Measurements from ENCODE around the gene FUNDC2. TPM values are rescaled to one million over a fixed set of nuclear protein-coding genes. Genes with fewer than 3 reads are reported as not detected.

FUNDC2 gene
- total RNA-seq, 1 donor from 2014 or later: 62.0 TPM

DNA sequence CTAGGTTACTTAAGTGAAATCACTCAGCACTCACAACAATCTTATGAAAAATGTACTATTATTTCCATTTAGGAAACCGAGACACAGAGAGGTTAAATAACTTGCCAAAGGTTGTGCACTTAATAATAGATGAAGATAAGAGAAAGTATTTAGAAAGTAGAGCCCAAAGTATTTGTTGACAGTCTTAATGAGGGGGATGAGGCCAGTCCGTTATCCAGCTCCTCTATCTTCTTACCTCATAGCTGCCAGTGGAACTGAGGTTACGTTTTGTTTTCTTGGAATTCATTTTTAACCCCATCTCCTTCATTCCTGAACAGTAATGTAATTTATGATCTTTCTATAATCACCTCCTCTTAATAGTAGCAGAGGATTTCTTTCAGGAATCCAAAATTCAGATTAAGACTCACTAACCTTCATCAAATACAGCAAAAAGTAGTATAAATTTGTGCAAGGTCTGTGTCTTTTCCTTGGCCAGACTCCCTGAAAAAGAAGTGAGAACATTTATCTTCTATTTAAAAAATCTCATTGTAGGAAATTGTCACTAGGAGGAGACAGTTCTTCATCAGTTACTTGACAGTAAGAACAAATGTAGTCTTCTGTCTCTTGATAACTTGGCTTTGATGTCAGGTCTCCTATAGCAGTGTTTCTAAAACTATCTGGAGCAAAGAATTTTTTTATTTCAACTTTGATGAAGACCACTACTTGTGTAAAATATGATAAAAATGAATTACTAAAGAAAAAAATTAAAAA, 39.6 kb upstream of the FUNDC2 start:
- H3K36me3 Mint-ChIP-seq (ENCODE audit: low read depth): no peaks in the 10 kb centered on the region
- intact Hi-C loops (cut with micrococcal nuclease): no loop called here
- H3K9me3 Mint-ChIP-seq: no peaks in the 10 kb centered on the region
- ChIA-PET CTCF (no interaction called here), POLR2A (no interaction called here)
- DNase-seq: no peak
- ATAC-seq (ENCODE audit: low read depth): no peak
- no peaks in the 10 kb centered on the region for H3K27me3 Mint-ChIP-seq
- TF ChIP-seq, protein P1, sequence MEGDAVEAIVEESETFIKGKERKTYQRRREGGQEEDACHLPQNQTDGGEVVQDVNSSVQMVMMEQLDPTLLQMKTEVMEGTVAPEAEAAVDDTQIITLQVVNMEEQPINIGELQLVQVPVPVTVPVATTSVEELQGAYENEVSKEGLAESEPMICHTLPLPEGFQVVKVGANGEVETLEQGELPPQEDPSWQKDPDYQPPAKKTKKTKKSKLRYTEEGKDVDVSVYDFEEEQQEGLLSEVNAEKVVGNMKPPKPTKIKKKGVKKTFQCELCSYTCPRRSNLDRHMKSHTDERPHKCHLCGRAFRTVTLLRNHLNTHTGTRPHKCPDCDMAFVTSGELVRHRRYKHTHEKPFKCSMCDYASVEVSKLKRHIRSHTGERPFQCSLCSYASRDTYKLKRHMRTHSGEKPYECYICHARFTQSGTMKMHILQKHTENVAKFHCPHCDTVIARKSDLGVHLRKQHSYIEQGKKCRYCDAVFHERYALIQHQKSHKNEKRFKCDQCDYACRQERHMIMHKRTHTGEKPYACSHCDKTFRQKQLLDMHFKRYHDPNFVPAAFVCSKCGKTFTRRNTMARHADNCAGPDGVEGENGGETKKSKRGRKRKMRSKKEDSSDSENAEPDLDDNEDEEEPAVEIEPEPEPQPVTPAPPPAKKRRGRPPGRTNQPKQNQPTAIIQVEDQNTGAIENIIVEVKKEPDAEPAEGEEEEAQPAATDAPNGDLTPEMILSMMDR (IDR thresholded peaks at IDR 0.05): no peak
- H3K4me3 Mint-ChIP-seq: no peak overlapping the region
- H3K4me1 Mint-ChIP-seq: no peaks in the 10 kb centered on the region
- H3K27ac Mint-ChIP-seq: no peak overlapping the region

DNA sequence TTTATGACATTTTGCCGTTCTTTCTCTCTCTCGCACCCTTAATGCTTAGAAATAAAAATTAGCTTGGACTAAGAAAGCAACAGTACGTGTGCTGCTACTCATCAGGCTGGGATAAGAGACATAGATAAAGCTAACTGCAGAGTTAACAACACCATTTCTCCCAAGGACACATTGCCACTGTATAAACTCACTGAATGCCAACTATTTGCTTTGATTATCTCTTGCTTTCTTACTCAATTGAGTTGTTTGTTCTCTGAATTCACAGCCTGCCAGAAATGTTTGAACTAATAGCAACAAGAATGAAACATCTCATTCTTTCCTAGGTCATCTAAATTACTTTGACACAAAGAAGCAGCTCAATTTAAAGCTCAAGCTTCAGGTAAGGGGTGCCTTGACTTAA, 38.7 kb upstream of the FUNDC2 start:
- ATAC-seq (ENCODE audit: low read depth) (no peak), DNase-seq (no peak)
- intact Hi-C loops (cut with micrococcal nuclease): no loop called here
- Mint-ChIP-seq H3K27ac (no peak overlapping the region), H3K27me3 (no peaks in the 10 kb centered on the region), H3K4me3 (no peak overlapping the region), H3K36me3 (ENCODE audit: low read depth) (no peaks in the 10 kb centered on the region), H3K4me1 (no peaks in the 10 kb centered on the region), H3K9me3 (no peaks in the 10 kb centered on the region)
- POLR2A ChIA-PET: no interaction called here
- TF ChIP-seq, protein P1 (IDR thresholded peaks at IDR 0.05): no peak
- CTCF ChIA-PET: no interaction called here

GRCh38 chrX:154988719-154989118, 37.9 kb upstream of the FUNDC2 start:
- intact Hi-C loops (cut with micrococcal nuclease): no loop called here
- no peak for DNase-seq
- Mint-ChIP-seq H3K9me3 (no peaks in the 10 kb centered on the region), H3K27ac (no peak overlapping the region), H3K27me3 (no peaks in the 10 kb centered on the region), H3K4me1 (no peaks in the 10 kb centered on the region), H3K4me3 (no peak overlapping the region), H3K36me3 (ENCODE audit: low read depth) (no peaks in the 10 kb centered on the region)
- ChIA-PET CTCF (no interaction called here), POLR2A (no interaction called here)
- no peak for ATAC-seq (ENCODE audit: low read depth)
- TF ChIP-seq, protein P1 (IDR thresholded peaks at IDR 0.05): no peak

DNA sequence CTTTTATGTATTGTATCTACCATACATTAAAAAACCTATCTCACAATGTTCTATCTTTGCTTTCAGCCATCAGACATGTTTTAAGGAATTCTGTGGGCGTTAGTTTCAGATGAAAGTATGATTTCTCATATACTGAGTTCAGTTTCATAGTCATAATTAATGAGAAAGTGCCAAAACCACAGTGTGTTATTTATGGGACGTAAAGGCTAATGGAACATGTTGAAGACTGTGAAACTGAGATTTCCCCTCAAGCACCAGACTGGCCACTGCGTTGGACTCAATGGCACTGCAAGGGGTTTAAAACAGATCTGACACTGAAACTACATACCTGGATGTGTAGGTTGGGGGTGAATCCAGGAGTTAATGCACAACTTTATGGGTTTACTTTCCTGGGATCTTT, 36.1 kb upstream of the FUNDC2 start:
- Mint-ChIP-seq H3K27ac (no peak overlapping the region), H3K4me3 (no peak overlapping the region), H3K4me1 (no peaks in the 10 kb centered on the region), H3K9me3 (no peaks in the 10 kb centered on the region), H3K27me3 (no peaks in the 10 kb centered on the region), H3K36me3 (ENCODE audit: low read depth) (no peaks in the 10 kb centered on the region)
- POLR2A ChIA-PET: no interaction called here
- intact Hi-C loops (cut with micrococcal nuclease): no loop called here
- CTCF ChIA-PET: no interaction called here
- DNase-seq (no peak), ATAC-seq (ENCODE audit: low read depth) (no peak)
- TF ChIP-seq, protein P1 (IDR thresholded peaks at IDR 0.05): no peak

DNA sequence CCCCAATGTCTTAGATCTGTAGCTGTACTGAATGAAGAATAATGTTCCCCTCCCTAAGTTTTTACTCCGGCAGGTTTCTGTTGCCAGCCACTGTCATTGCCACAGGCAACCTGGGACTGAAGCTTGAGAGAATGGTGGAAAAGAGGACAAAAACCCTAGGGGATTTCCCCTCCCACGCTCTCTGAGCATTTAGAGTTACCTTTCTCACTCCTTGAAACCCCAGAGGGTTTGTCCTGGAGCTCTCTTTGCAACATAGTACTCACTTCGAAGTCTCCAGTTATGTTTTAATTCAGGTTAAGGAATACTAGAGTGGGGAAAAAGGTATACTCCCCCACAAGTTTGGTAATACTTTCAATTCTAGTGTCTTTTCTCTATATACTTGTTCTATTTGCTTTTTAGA, 35.6 kb upstream of the FUNDC2 start:
- no peaks in the 10 kb centered on the region for H3K36me3 Mint-ChIP-seq (ENCODE audit: low read depth)
- no peaks in the 10 kb centered on the region for H3K9me3 Mint-ChIP-seq
- no peak overlapping the region for H3K27ac Mint-ChIP-seq
- H3K4me1 Mint-ChIP-seq: no peaks in the 10 kb centered on the region
- ChIA-PET POLR2A (no interaction called here), CTCF (no interaction called here)
- ATAC-seq (ENCODE audit: low read depth) (no peak), DNase-seq (no peak)
- no peak overlapping the region for H3K4me3 Mint-ChIP-seq
- TF ChIP-seq, protein P1 (IDR thresholded peaks at IDR 0.05): no peak
- no peaks in the 10 kb centered on the region for H3K27me3 Mint-ChIP-seq
- intact Hi-C loops (cut with micrococcal nuclease): no loop called here

All from activated B cell treated with CpG ODN at 0.5 μM for 24 hours (primary cell).